Activated CD8-positive, alpha-beta memory T cell treated with anti-CD3 and anti-CD28 coated beads for 4 hours (primary cell): ENCODE measurements around the gene CBY2.
"Not testable (repeated sequence)": the region's sequence is repeated elsewhere in the genome, so short reads cannot be mapped to it uniquely, and the experiment has no call there.

Experiments used
- DNase-seq, 2 donors: peaks; one replicate each; pipeline ENCODE4 v3.0.0-alpha.2; 2020; ENCODE audit warnings: low read depth in 2 of 2

Gene CBY2, protein sequence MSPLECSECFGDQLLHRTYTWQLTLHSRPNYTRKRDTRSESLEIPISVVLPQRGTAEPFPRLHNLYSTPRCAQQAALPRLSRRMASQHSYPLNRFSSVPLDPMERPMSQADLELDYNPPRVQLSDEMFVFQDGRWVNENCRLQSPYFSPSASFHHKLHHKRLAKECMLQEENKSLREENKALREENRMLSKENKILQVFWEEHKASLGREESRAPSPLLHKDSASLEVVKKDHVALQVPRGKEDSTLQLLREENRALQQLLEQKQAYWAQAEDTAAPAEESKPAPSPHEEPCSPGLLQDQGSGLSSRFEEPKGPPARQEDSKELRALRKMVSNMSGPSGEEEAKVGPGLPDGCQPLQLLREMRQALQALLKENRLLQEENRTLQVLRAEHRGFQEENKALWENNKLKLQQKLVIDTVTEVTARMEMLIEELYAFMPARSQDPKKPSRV

GRCh38 chr13:45702088-45702487 is at the start of gene CBY2:
Gene CBY2 (plus strand): TSS chr13:45702320. CDS start chr13:45702391, 71 bp downstream.
- DNase-seq: no peak

GRCh38 chr13:45654633-45655349 is 47.3 kb upstream of the CBY2 start:
- no peak for DNase-seq

DNA sequence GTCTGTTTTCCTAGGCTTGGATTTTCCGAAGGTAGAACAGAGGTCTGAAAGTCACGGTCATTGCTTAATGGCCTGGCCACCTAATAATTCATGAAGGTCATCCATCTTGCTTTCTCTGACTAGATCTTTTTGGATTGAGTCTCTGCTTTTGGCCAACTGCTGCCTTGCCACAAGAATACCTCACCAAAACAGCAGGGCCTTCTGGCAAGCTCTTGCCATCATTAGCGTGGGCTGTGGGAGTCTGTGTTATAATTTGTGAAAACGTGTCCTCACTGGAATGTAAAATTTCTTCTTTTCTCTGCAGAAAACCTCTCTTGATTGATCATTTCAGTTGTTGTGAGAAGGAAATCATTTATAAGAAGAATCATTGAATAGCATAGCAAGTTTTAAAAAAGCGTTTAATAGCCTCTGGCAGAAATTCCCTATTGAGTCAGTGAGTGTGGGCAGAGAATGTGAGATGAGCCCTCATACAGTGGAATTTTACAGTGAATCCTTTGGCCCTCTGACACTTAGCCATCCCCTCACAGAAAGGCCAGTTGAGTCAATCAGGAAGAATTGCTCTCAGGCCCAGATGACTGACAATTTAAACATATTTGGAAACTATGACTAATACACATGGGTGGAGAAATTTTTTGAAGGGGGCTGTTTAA is 43.4 kb upstream of the CBY2 start:
- DNase-seq: no peak

GRCh38 chr13:45659536-45659935 is 42.6 kb upstream of the CBY2 start:
- no peak for DNase-seq

- DNase-seq: not testable (repeated sequence)
These were observed 41.7 kb upstream of the CBY2 start for GRCh38 chr13:45660458-45660857.

- no peak for DNase-seq
These were observed 40.0 kb upstream of the CBY2 start for GRCh38 chr13:45662162-45662561.

DNA sequence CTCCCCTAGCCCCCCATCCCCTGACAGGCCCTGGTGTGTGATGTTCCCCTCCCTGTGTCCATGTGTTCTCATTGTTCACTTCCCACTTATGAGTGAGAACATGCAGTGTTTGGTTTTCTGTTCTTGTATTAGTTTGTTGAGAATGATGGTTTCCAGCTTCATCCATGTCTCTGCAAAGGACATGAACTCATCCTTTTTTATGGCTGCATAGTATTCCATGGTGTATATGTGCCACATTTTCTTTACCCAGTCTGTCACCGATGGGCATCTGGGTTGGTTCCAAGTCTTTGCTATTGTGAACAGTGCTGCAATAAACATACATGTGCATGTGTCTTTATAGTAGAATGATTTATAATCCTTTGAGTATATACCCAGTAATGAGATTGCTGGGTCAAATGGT is 39.2 kb upstream of the CBY2 start:
- not testable (repeated sequence) for DNase-seq

GRCh38 chr13:45669626-45670025 is 32.5 kb upstream of the CBY2 start:
- not testable (repeated sequence) for DNase-seq

DNA sequence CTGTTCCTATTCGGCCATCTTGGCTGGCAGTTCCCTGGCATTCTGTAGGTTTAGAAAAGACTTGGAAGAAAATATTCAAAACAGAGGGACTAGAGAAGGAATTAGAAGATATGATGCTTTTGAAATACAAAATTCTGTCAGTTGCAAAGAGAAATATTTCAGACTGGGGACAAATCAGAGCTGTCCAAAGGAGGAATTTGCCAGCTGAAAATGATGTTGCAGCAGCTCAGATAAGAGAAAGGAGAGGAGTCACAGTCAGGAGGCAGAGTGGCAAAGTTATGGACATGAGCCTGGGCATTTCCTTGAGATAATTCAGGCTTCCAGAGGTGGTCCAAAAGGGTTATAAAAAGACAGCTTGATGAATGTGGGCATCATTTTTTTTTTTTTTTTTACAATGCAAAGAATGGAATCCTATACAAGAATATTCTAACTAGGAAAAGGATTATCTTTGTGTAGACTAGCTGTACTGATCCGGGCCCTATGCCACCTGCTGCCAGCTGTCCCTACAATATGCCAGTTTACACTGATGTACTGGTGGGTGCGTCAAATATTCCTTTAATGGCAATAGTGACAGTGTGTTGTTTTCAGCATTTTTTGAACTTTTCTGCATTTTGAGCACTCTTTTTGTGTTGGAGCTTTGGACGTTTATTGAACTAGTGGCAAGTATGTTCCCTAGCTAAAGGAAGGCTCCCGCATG is 31.8 kb upstream of the CBY2 start:
- no peak for DNase-seq

- no peak for DNase-seq
These were observed 27.2 kb upstream of the CBY2 start for GRCh38 chr13:45674908-45675307.

GRCh38 chr13:45678282-45678681 is 23.8 kb upstream of the CBY2 start:
- no peak for DNase-seq

DNA sequence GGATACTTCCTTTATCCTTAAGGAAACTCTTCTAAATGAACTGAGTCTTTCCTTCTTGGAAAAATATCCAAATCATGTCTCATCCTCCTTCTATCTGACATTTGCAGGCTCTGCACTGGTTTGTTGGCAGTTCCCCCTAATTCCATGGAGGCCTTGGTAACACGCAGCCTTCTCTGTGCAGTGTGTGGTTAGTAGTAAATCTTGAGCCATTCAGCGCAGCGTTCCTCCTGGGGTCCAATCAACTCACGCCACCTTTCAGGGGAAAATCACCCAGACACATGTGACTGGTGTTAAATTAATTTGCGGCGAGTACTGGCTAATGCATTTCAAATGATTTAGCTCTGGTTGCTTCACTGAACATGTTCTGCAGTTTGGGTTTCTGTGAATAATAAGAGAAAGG is 21.0 kb upstream of the CBY2 start:
- no peak for DNase-seq

- DNase-seq: no peak
These were observed 19.6 kb upstream of the CBY2 start for GRCh38 chr13:45682494-45683008.

DNA sequence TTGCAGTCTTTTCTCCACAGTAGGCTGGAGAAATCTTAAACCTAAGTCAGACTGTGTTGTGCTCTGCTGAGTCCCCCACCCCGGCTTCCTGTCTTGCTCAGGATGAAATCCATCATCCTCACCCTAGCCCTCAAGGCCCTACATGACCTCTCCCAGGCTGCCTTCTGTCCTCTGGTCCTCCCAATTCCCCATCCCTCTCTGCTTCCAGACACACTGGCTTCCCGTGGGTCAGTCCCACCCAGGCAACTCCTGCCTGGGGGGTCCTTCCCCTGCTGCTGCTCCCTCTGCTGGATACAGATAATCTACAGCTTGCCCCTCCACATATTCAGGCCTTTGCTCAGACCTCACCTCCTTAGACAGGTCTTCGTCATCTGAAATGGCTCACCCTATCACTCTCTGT is 18.4 kb upstream of the CBY2 start:
- no peak for DNase-seq

DNA sequence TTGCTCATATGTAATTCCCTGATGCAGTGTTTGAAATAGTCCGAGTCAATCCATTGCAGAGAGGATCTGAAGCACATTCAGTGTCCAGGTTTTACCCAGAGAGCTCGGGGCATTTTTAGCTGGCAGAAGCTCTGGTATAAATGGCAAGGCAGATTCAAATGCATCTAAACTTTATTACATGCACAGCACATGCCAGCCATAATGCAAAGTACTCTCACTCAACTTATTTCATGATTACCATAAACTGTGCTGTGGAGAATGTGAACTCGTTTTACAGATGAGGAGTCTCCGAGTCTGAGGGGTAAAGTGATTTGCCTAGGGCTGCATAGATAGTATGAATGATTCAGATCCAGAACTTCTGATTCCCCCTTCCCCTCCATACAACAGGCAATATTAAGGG is 13.5 kb upstream of the CBY2 start:
- no peak for DNase-seq

DNA sequence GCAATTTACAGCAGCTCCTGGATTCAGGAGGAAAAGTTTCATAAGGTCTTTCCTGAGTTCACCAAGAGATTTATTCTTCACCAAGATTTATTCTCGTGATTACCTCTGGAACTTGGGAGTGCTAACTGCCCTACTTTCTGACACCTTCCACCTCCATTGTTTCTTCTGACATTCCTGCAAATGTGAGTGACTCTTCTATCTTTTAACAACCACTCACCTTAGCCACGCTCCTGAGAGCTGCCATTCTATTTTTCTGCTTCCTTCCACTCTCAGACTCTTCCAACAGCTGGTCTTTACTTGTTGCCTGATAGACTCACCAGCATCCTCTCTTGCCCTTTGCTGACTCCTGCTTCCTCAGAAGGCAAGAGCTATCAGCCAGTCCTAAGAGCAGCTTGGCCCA is 11.5 kb upstream of the CBY2 start:
- DNase-seq: no peak

DNA sequence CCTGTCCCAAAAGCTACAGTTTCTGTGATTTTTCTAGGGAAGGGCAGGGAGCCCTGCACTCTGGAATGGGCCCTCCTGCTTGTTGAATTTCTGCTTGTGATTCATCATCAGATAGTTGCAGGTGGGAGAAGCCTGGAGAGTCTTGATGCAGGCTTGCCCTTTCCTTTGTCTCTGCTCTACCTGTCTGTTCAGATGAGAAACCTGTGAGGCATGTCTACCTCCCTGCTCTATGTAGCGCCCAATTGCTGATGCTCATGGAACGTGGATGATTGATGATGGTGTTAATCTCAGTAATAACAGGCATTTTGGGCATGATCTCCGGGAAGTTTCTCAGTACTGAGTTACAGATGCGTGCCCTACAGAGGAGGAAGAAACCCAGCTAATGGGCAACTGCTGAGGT is 10.9 kb upstream of the CBY2 start:
- DNase-seq: no peak

DNA sequence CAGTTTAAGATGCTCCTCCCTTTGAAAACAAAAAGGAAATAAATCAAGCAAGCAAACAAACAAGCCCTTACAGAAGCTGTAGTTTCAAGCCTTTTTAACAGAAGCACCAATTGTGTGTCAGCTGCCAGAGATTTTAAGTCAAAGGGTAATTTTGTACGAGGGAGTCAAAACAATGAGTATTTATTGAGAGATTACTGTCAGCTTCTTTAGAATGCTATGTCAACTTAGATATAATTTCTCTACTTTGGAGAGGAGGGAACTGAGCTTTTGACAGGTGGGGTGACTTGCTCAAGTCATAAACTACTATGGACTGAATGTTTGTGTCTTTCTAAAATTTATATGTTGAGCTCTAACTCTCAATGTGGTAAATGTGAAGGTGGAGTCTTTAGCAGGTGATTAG is 10.5 kb upstream of the CBY2 start:
- DNase-seq: no peak

DNA sequence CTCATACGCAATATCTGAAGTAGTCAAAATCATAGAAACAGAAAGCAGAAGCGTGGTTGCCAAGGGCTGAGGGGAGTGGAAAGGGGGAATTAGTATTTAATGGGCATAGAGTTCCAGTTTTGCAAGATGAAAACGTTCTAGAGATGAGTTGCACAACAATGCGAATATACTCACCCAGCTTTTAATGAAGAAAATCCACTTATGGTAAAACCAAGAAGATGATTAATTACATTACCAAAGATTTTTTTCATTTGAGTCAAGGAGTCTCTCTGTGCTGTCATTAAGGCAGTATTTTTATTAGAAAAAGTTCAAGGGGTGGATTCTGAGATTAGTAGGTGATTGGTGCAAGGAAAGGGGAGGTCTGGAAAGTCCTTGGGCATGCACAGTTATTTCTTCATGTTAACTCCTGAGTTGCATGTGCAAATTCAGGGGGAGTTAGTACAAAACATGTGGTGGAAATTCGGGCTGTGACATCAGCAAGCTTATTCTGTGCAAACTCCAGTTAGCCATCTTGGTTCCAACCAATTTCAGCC is 6.9 kb upstream of the CBY2 start:
- DNase-seq: no peak

- no peak for DNase-seq
These were observed 5.4 kb upstream of the CBY2 start for GRCh38 chr13:45696610-45697226.
